T47D (cell line): ENCODE measurements around the gene SHROOM3.

Experiments
- DNase-seq, 2 experiments: peaks; one replicate each; pipeline versions ENCODE4 v3.0.0 to v3.0.0-alpha.2; 2011 to 2012; ENCODE audit warnings: low read depth in 1 of 2, low spot score in 1 of 2
- JUND ChIP-seq: IDR thresholded peaks from 2 replicates; pipeline ENCODE4 v1.6.1; 2012; ENCODE audit warnings: low read depth
- in situ Hi-C: cut with HindIII; loops from 2 replicates; pipeline ENCODE4 v1.10.0; 2016; ENCODE audit warnings: low sequenced_read_pairs, low pct_unique_long_range_greater_than_20kb

Gene SHROOM3

DNA sequence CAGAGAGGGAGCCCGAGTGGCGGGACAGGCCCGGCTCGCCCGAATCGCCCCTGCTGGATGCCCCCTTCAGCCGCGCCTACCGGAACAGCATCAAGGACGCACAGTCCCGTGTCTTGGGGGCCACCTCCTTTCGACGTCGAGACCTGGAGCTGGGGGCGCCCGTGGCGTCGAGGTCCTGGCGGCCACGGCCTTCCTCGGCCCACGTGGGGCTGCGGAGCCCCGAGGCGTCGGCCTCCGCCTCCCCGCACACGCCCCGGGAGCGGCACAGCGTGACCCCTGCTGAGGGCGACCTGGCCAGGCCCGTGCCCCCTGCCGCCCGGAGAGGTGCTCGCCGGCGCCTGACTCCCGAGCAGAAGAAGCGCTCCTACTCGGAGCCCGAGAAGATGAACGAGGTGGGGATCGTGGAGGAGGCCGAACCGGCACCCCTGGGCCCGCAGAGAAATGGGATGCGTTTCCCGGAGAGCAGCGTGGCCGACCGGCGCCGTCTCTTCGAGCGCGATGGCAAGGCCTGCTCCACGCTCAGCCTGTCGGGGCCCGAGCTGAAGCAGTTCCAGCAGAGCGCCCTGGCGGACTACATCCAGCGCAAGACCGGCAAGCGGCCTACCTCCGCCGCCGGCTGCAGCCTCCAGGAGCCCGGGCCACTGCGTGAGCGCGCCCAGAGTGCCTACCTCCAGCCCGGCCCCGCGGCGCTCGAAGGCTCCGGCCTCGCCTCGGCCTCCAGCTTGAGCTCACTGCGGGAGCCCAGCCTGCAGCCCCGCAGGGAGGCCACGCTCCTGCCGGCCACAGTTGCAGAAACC is 306.0 kb downstream of the SHROOM3 start:
- DNase-seq: no peak
- in situ Hi-C loops: no loop called here
- TF ChIP-seq JUND: no peak

DNA sequence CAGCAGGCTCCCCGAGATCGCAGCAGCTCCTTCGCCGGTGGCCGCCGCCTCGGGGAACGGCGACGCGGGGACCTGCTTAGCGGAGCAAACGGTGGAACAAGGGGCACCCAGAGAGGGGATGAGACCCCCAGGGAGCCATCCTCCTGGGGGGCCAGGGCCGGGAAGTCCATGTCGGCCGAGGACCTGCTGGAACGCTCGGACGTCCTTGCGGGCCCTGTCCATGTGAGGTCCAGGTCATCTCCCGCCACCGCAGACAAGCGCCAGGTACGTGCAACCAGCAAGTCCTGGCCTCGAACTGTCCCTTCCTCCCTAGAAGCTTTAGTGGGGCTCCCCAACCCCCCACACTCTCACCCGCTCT is 306.6 kb downstream of the SHROOM3 start:
- in situ Hi-C loops: no loop called here
- TF ChIP-seq JUND: no peak
- no peak for DNase-seq

DNA sequence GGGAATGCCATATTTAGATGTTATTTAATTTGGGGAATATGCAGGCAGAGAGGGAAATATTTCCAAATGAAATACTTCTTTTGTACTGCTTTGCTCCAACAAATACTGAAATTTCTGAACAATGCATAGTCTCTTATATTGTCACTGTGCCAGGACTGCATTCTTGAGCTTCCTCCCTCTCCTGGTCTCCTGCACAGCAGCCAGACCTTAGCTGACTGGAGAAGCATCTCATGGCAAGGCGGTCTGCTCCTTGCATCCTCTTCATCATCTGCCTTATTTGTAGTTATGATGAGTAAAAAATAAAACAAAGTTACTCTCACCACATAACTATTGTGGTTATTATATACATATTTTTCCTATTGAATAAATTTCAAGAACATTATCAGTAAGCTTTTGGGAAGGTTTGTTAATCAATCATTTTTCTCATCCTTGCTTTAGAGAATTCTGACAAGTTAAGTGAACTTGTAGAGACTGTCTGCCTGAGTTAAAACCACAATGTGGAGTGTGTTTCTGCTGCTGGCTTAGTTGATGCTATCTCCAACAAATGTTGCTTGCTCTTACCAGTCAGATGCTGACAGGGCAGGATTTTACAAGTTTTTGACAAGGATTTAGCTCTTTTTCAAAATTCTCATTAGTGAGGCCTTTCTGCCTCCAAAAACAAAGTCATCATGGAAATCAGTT is 309.4 kb downstream of the SHROOM3 start:
- in situ Hi-C loops: no loop called here
- peak in 1 of 2 experiments; percentile 37 for DNase-seq
- no peak for TF ChIP-seq JUND

DNA sequence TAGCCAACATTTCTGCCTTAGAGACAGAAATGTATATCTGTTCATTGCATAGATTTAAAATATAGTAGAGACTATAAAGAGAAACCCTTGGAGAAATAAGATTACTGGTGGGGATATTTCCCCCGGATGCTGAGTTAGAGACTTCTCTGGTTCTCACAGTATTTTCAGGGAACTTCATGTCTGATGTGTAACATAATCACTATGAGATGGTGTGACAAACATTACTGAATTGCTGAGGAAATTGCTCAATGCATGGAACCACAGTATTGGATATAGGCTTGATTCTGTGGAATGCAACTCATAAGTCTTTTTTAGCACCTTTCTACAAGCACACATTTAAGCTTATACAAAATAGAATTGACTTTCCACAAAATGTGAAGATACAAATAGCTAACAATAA is 310.2 kb downstream of the SHROOM3 start:
- no peak for DNase-seq
- in situ Hi-C loops: no loop called here
- no peak for TF ChIP-seq JUND

DNA sequence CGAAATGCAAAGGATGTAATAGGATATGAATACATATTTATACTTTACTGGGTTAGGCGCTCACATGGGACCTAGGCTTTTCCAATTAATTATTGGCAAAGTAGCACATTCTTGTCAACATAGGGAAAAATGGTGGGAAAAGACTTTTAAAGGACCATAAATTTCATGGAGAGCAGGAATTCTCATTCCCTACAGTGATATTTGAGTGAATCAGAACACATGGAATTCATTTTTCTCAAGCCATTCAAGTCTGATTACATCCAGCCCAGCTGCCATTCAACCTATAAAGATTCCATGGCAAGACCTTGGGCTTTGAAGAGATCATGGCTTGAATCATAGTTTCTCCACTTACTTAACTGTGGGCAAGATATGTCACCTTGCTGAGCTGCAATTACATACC is 312.5 kb downstream of the SHROOM3 start:
- in situ Hi-C loops: no loop called here
- DNase-seq: no peak
- TF ChIP-seq JUND: no peak

DNA sequence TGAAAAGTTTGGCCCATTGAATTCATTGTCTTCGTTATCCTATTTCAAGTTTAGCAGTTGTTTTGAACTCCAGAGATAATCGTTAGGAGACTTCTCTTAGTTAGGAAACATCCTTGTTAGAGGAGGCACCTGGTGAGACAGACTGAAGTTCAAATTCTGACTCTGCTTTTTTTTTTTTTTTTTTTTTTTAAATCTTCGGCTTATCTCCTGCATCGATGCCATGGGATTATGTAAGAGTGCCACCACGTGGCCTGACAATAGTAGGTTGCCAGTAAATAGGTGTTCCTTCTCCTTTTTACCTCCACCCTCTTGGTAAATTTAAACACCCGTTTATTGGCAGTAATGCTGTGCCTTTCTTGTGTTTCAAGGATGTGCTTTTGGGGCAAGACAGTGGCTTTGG is 313.6 kb downstream of the SHROOM3 start:
- no peak for TF ChIP-seq JUND
- DNase-seq: peak in 1 of 2 experiments; percentile 58
- in situ Hi-C loops: no loop called here

DNA sequence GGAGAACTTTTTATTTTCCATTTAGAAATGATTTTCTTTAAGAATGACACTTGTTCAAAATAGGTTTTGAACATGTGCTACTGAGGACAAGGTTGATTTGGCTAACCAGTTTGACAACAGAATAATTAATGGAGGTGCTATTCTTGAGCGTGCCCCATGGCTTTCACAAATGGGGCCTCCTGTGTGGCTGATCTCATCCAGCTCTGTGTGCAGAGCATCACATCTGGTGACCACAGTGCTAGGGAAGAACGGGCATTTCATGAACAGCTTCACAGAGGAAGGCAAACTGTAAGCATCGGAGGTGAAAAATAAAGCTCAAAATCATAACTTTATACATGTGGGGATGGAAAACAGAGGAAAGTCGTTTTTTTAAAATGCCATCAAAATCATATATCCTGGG is 314.3 kb downstream of the SHROOM3 start:
- in situ Hi-C loops: no loop called here
- no peak for DNase-seq
- TF ChIP-seq JUND: no peak

DNA sequence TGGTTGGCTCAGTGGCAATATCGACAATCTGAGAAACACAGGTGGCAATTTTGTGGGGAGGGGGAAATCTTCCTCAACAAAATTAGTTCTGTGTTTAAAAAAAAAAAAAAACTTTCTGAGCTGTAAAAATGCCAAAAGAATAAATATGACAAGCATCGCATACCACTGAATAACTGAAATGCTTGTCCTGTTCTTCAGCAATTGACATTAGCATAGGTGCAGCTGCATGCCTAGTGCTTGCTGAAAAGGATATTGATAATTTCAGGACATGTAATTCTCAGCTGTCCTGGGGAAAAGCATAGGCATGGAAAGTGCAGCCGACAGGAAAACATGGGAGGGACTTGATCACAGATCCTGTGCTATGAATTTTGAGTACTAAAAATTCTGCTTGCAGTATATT is 315.7 kb downstream of the SHROOM3 start:
- TF ChIP-seq JUND: no peak
- DNase-seq: no peak
- in situ Hi-C loops: no loop called here

DNA sequence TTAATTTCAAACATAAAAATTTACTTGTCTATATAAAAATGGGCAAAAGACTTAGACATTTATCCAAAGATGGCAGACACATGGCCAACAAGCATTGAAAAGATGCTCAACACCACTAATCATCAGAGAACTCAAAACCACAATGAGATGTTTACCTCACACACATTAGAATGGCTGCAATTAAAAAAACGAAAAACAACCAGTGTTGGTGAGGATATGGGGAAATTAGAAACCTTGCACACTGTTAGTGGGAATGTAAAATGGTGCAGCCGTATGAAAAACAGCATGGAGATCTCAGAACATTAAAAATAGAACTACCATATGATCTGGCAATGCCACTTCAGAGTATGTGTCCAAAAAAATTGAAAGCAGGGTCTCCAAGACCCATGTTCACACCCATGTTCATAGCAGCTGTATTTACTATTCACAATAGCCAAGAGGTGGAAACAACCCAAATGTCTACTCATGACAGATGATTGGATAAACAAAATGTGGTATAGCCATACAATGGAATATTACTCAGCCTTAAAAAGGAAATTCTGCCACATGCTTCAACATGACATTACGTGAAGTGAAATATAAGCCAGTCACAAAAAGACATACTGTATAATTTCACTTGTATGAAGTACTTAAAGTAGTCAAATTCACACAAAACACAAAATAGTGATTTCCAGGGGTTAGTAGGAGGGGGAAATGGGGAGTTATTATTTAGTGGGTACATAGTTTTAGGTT is 316.7 kb downstream of the SHROOM3 start:
- in situ Hi-C loops: no loop called here
- no peak for TF ChIP-seq JUND
- DNase-seq: no peak

DNA sequence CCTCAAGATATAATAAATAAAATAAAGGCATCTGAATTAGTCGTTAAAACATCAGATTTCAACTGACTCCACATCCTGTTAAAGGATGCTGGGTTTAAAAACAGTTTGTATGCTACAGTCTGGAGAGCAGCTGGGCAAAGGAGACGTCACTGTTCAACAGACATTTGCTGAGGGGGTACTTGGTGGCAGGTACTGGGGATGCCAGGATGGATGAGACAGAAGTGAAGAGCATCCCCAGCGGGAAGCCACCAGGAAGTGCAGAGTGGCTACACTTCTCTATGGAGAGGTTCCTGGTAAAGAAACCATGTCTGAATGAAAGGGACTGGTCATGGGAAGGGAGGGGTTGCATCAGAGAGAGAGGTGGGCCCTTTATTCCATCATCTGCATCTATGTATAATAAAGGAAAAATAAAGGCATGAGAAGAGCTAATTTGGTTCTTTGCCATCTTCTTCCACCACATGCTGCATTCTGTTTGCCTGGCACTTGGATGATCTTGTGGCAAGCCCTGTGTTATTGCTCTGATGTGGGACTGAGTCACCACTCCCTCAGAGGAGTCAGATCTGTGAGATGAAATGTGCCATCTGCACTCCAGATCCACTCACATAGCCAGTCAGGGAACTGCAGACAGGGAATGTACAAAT is 318.0 kb downstream of the SHROOM3 start:
- in situ Hi-C loops: no loop called here
- no peak for TF ChIP-seq JUND
- no peak for DNase-seq

DNA sequence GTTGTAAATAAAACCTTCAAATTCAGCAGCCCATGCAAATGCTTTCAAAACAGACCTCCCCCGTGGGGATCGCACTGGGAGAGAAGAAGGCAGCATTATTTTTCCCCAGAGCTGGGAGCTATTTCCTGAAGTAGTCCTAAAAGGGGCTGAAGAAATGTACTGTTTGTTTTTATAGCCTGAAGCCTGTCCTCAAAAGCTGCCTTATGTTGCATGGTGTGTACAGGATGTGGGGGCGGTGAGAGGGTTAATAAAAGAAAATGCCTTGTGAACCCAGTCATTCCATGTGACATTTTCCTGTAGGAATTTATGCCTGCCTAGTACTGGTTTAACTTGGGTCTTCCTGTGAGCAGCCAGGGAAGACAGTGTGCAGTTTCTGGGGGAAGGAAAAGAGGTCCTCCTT is 318.8 kb downstream of the SHROOM3 start:
- in situ Hi-C loops: no loop called here
- no peak for DNase-seq
- TF ChIP-seq JUND: no peak

DNA sequence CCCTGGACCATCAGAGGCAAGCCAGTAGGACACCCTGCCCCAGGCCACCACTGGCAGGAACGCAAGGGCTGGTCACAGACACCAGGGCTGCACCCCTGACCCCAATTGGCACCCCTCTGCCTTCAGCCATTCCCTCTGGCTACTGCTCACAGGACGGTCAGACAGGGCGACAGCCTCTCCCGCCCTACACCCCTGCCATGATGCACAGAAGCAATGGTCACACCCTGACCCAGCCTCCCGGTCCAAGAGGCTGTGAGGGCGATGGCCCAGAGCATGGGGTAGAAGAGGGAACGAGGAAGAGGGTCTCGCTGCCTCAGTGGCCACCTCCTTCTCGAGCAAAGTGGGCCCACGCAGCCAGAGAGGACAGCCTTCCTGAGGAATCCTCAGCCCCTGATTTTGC is 319.4 kb downstream of the SHROOM3 start:
- in situ Hi-C loops: no loop called here
- no peak for TF ChIP-seq JUND
- no peak for DNase-seq

DNA sequence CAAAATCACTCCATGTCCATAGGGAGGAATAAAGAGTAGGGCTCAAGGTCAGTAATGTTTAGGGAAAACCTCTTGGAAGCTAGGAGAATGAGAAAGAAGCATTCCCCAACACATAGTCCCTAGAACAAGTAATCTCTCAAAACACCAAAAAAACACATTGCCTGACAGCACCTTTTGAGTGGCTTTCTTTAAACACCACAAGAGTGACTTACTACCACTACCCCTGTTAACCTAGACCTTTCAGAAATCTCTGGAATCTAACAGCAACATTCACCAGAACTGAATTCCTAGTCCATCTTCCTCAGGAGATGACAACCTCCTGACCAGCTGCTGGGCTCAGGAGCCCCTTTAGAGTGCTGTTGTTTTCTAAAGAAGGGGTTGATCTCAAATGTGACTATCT is 320.7 kb downstream of the SHROOM3 start:
- in situ Hi-C loops: no loop called here
- no peak for TF ChIP-seq JUND

More for the DNA sequence above, 320.7 kb downstream of the SHROOM3 start:
- DNase-seq: no peak
